H1 (cell line): Measurements from ENCODE around the gene B9D1.

Experiments used
- BRCA1 ChIP-seq: IDR thresholded peaks from 2 replicates; pipeline ENCODE4 v1.6.1; 2012; ENCODE audit warnings: low read depth, low read length, improper control_type of control experiment
- CEBPB ChIP-seq: IDR thresholded peaks from 2 replicates; pipeline ENCODE4 v1.6.1; 2012; ENCODE audit warnings: low read depth, low read length
- CREB1 ChIP-seq: IDR thresholded peaks from 2 replicates; pipeline ENCODE4 v1.6.1; 2012; ENCODE audit warnings: inconsistent platforms
- CTCF ChIP-seq, 3 experiments: IDR thresholded peaks; 1 replicate in 2 of 3; 2 replicates in 1 of 3; pipeline versions ENCODE4 v1.5.1 to v1.6.1; 2011; ENCODE audit warnings: low read length in 3 of 3, mild to moderate bottlenecking in 3 of 3, inconsistent platforms in 2 of 3, low read depth in 1 of 3, moderate library complexity in 1 of 3; ENCODE audit not compliant: insufficient read depth in 1 of 3; ENCODE audit errors: control extremely low read depth in 1 of 3
- EZH2 ChIP-seq: fragments of 200-600 bp; sonication (generic); IDR thresholded peaks from 2 replicates; pipeline ENCODE4 v1.7.1; 2012; ENCODE audit warnings: low read depth, mild to moderate bottlenecking, moderate library complexity, low read length, inconsistent platforms; ENCODE audit not compliant: severe bottlenecking
- KDM1A ChIP-seq: fragments of 200-600, 300-600 bp; sonication (generic); IDR thresholded peaks from 2 replicates; pipeline ENCODE4 v1.7.1; 2016; ENCODE audit warnings: mild to moderate bottlenecking, low read length, borderline replicate concordance
- MAFK ChIP-seq: IDR thresholded peaks from 2 replicates; pipeline ENCODE4 v1.6.1; 2012; ENCODE audit warnings: low read depth, mild to moderate bottlenecking, improper control_type of control experiment, low read length
- POLR2A ChIP-seq, 2 experiments: IDR thresholded peaks; 1 replicate in 1 of 2; 2 replicates in 1 of 2; pipeline ENCODE4 v1.6.1; 2011; ENCODE audit warnings: low read depth in 2 of 2, low read length in 2 of 2, mild to moderate bottlenecking in 2 of 2; ENCODE audit errors: control extremely low read depth in 1 of 2
- RNF2 ChIP-seq: fragments of 200-900, 300-1000 bp; sonication (generic); IDR thresholded peaks from 2 replicates; pipeline ENCODE4 v1.7.1; 2016; ENCODE audit warnings: borderline replicate concordance, low read depth, mild to moderate bottlenecking, antibody characterized with exemption, low read length; ENCODE audit not compliant: poor library complexity, severe bottlenecking; ENCODE audit errors: missing control alignments
- ZNF274 ChIP-seq: IDR thresholded peaks from 2 replicates; pipeline ENCODE4 v1.7.0; 2012; ENCODE audit warnings: low read length, borderline replicate concordance; ENCODE audit errors: extremely low read depth

- TF ChIP-seq CTCF (IDR thresholded peaks at IDR 0.05; ENCODE audit: control extremely low read depth in 1 of 3, insufficient read depth in 1 of 3, low read depth in 1 of 3, low read length in 3 of 3) (no peak), ZNF274 (no peak), KDM1A (no peak), RNF2 (no peak), BRCA1 (no peak), EZH2 (no peak), CREB1 (no peak), POLR2A (IDR thresholded peaks at IDR 0.05; ENCODE audit: control extremely low read depth in 1 of 2, low read depth in 2 of 2, low read length in 2 of 2) (no peak), MAFK (no peak), CEBPB (no peak)
Observed at GRCh38 chr17:19309701-19310100, 52.8 kb downstream of the B9D1 start.
